Naive B cell (primary cell): ENCODE results near the gene MCAT. TPM values are rescaled to one million over a fixed set of nuclear protein-coding genes. Genes with fewer than 3 reads are reported as not detected.
A peak's percentile ranks its signal among the peaks of the same experiment; 100 is the strongest.
"Not testable (repeated sequence)": the region's sequence is repeated elsewhere in the genome, so short reads cannot be mapped to it uniquely, and the experiment has no call there.

Experiments used
- ATAC-seq, 2 donors: fragments of 150-1000 bp; cut with Tn5 transposase; 2 replicates each; pipeline ENCODE4 v1.10.0; 2021; ENCODE audit warnings: low read depth in 2 of 2, mild to moderate bottlenecking in 2 of 2, moderate library complexity in 2 of 2
- DNase-seq: peaks from one replicate; pipeline ENCODE4 v3.0.0; 2022
- H3K27ac Mint-ChIP-seq, 6 donors: one replicate each; pipeline ENCODE4 v1.8.0; 2020 to 2022; ENCODE audit warnings: mild to moderate bottlenecking in 6 of 6, mixed read lengths in 6 of 6, moderate library complexity in 5 of 6, inconsistent platforms in 2 of 6
- H3K27me3 Mint-ChIP-seq, 3 donors: one replicate each; pipeline ENCODE4 v1.8.0; 2021 to 2022; ENCODE audit warnings: mixed read lengths in 3 of 3, mild to moderate bottlenecking in 1 of 3
- H3K36me3 Mint-ChIP-seq, 2 donors: one replicate each; pipeline ENCODE4 v1.8.0; 2020 to 2022; ENCODE audit warnings: mixed read lengths in 2 of 2, inconsistent platforms in 1 of 2, mild to moderate bottlenecking in 1 of 2
- H3K4me1 Mint-ChIP-seq, 3 donors: one replicate each; pipeline ENCODE4 v1.8.0; 2020 to 2022; ENCODE audit warnings: mixed read lengths in 3 of 3, inconsistent platforms in 1 of 3, mild to moderate bottlenecking in 1 of 3, moderate library complexity in 1 of 3
- H3K4me3 Mint-ChIP-seq, 8 donors: one replicate each; pipeline ENCODE4 v1.8.0; 2020 to 2022; ENCODE audit warnings: mild to moderate bottlenecking in 8 of 8, mixed read lengths in 8 of 8, moderate library complexity in 8 of 8, inconsistent platforms in 2 of 8
- H3K9me3 Mint-ChIP-seq, 7 donors: one replicate each; pipeline ENCODE4 v1.8.0; 2020 to 2022; ENCODE audit warnings: mixed read lengths in 7 of 7, mild to moderate bottlenecking in 5 of 7, inconsistent platforms in 2 of 7, moderate library complexity in 1 of 7
- polyA plus RNA-seq, 6 donors: library from polyadenylated mRNA; unstranded; fragments of 300-500 nt; fragmentation: Illumina TruSeq; gene quantifications; one replicate each; pipeline ENCODE4 v1.2.3, GENCODE V29; 2021; ENCODE audit warnings: low read depth in 6 of 6

MCAT gene
- polyA plus RNA-seq, 6 donors from 2014 or later = 6.1 to 11.4 (median 7.6) TPM

- H3K4me3 Mint-ChIP-seq = peak overlapping the region in 5 of 8 donors; percentile 26 to 76 (median 52)
- ATAC-seq (no peak), DNase-seq (no peak)
- no peaks in the 10 kb centered on the region for H3K9me3 Mint-ChIP-seq
- peaks cover 34 to 61% (median 48%) of the 10 kb centered on the region in 3 donors for H3K27me3 Mint-ChIP-seq
- H3K4me1 Mint-ChIP-seq = peaks cover 40 to 58% (median 51%) of the 10 kb centered on the region in 3 donors
- H3K36me3 Mint-ChIP-seq = no peaks in the 10 kb centered on the region
- H3K27ac Mint-ChIP-seq = peak overlapping the region in 1 of 6 donors; percentile 73
These were observed 25.0 kb downstream of the MCAT start for GRCh38 chr22:43118024-43118849.

DNA sequence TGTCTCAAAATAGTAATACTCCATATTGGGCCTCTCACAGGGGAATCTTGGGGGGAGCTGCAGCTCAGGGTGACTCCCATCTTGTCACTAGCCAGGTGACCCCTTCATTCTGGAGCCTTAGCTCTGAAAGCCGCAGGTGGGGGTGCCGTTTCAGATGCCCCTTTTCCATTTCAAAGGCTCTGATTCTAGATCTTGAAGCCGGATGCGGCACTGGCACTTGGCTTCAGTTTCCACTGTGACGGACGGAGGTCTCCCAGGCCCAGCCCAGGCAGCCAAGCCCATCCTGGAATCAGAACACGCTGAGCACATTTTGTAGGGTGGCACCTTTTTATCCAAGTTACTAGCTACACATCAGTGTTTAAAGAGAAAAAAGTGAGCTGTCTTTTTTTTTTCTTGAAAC is 26.3 kb downstream of the MCAT start:
- Mint-ChIP-seq H3K36me3 (no peaks in the 10 kb centered on the region), H3K9me3 (no peaks in the 10 kb centered on the region), H3K4me3 (no peak overlapping the region), H3K27ac (no peak overlapping the region), H3K27me3 (peaks cover 32 to 58% (median 46%) of the 10 kb centered on the region in 3 donors), H3K4me1 (peaks cover 32 to 51% (median 45%) of the 10 kb centered on the region in 3 donors)
- DNase-seq (no peak), ATAC-seq (no peak)

GRCh38 chr22:43114958-43115357 is 28.2 kb downstream of the MCAT start:
- Mint-ChIP-seq H3K27ac (no peak overlapping the region), H3K36me3 (no peaks in the 10 kb centered on the region), H3K27me3 (peaks cover 24 to 57% (median 49%) of the 10 kb centered on the region in 3 donors), H3K9me3 (no peaks in the 10 kb centered on the region), H3K4me1 (peaks cover 26 to 51% (median 44%) of the 10 kb centered on the region in 3 donors), H3K4me3 (peak overlapping the region in 3 of 8 donors; percentile 0 to 31 (median 21))
- DNase-seq (no peak), ATAC-seq (no peak)

GRCh38 chr22:43113526-43114251 is 29.5 kb downstream of the MCAT start:
- Mint-ChIP-seq H3K27ac (no peak overlapping the region), H3K27me3 (peaks cover 30 to 62% (median 44%) of the 10 kb centered on the region in 3 donors), H3K9me3 (no peaks in the 10 kb centered on the region), H3K4me1 (peaks cover 17 to 41% (median 34%) of the 10 kb centered on the region in 3 donors), H3K36me3 (no peaks in the 10 kb centered on the region), H3K4me3 (peak overlapping the region in 1 of 8 donors; percentile 3)
- ATAC-seq = no peak
- no peak for DNase-seq

- Mint-ChIP-seq H3K36me3 (no peaks in the 10 kb centered on the region), H3K27me3 (peaks cover 33 to 71% (median 42%) of the 10 kb centered on the region in 3 donors), H3K4me3 (peak overlapping the region; percentile 40 to 86 (median 74)), H3K9me3 (no peaks in the 10 kb centered on the region), H3K27ac (no peak overlapping the region), H3K4me1 (peaks cover 14 to 23% (median 22%) of the 10 kb centered on the region in 3 donors)
- ATAC-seq (peak; percentile 70 to 73), DNase-seq (peak; percentile 44)
These were observed 32.1 kb downstream of the MCAT start for GRCh38 chr22:43110927-43111623.

GRCh38 chr22:43110444-43110926 is 32.7 kb downstream of the MCAT start, which contains the start of gene BIK:
Gene BIK, plus strand, starts transcription at chr22:43110750. Its CDS starts 13,273 bp downstream, at chr22:43124023.
- Mint-ChIP-seq H3K36me3 (no peaks in the 10 kb centered on the region), H3K4me3 (peak within 1 kb of the TSS; percentile 70 to 90 (median 86)), H3K9me3 (no peaks in the 10 kb centered on the region), H3K27me3 (peaks cover 33 to 66% (median 37%) of the 10 kb centered on the region in 3 donors), H3K27ac (no peak within 1 kb of the TSS), H3K4me1 (peaks cover 9 to 17% (median 17%) of the 10 kb centered on the region in 3 donors)
- peak; percentile 59 to 62 for ATAC-seq
- DNase-seq = peak; percentile 35

DNA sequence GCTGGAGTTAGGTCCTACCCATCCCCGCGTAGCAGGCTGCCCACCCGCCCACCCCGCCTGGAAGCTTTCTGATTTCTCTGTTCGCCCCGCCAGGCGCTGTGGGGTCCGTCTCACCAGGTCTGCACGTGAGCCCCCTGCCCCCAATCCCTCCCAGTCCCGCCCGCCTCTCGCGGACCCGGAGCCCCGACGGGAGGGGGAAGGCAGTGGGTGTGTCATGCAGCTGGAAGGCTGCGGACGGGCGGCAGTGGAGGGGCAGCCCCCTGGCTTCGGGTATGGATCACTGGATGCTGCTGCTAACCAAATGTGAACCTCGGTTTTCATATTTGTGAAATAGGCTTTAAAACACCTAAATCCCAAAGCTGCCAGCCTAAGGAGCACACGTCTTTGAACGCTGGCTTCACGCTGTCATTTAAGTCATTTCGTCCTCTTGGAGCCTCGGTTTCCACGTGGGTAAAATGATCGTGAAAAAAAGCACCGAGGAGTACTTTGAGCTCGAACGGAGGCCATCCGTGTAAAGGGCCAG is 33.2 kb downstream of the MCAT start:
- Mint-ChIP-seq H3K4me3 (peak overlapping the region; percentile 70 to 90 (median 86)), H3K27ac (no peak overlapping the region), H3K27me3 (peaks cover 30 to 67% (median 39%) of the 10 kb centered on the region in 3 donors), H3K4me1 (peaks cover 6 to 12% (median 11%) of the 10 kb centered on the region in 3 donors), H3K36me3 (no peaks in the 10 kb centered on the region), H3K9me3 (no peaks in the 10 kb centered on the region)
- ATAC-seq = no peak
- DNase-seq = no peak

- H3K27me3 Mint-ChIP-seq = peaks cover 27 to 65% (median 39%) of the 10 kb centered on the region in 3 donors
- H3K4me3 Mint-ChIP-seq = peak overlapping the region in 5 of 8 donors; percentile 38 to 79 (median 56)
These were observed 33.7 kb downstream of the MCAT start for GRCh38 chr22:43109511-43109910.

GRCh38 chr22:43106302-43106701 is 36.9 kb downstream of the MCAT start:
- Mint-ChIP-seq H3K27ac (peak overlapping the region in 1 of 6 donors; percentile 87), H3K4me1 (peaks cover 4 to 9% (median 7%) of the 10 kb centered on the region in 3 donors), H3K36me3 (no peaks in the 10 kb centered on the region), H3K27me3 (peaks cover 15 to 53% (median 32%) of the 10 kb centered on the region in 3 donors), H3K4me3 (no peak overlapping the region), H3K9me3 (no peaks in the 10 kb centered on the region)
- ATAC-seq (no peak), DNase-seq (no peak)

More at GRCh38 chr22:43109511-43109910, 33.7 kb downstream of the MCAT start:
- no peaks in the 10 kb centered on the region for H3K9me3 Mint-ChIP-seq
- H3K27ac Mint-ChIP-seq = peak overlapping the region in 1 of 6 donors; percentile 66
- peaks cover 4 to 9% (median 7%) of the 10 kb centered on the region in 3 donors for H3K4me1 Mint-ChIP-seq
- H3K36me3 Mint-ChIP-seq = no peaks in the 10 kb centered on the region
- no peak for DNase-seq
- no peak for ATAC-seq

- not testable (repeated sequence) for H3K4me3 Mint-ChIP-seq, H3K36me3 Mint-ChIP-seq, H3K9me3 Mint-ChIP-seq, ATAC-seq, DNase-seq, H3K27ac Mint-ChIP-seq, H3K4me1 Mint-ChIP-seq
- H3K27me3 Mint-ChIP-seq = peaks cover 8 to 52% (median 27%) of the 10 kb centered on the region in 3 donors
These were observed 38.2 kb downstream of the MCAT start for GRCh38 chr22:43104950-43105349.

GRCh38 chr22:43104056-43104625 is 39.1 kb downstream of the MCAT start:
- not testable (repeated sequence) for H3K27ac Mint-ChIP-seq, ATAC-seq, DNase-seq, H3K9me3 Mint-ChIP-seq, H3K36me3 Mint-ChIP-seq, H3K4me1 Mint-ChIP-seq, H3K4me3 Mint-ChIP-seq
- peaks cover 8 to 48% (median 27%) of the 10 kb centered on the region in 3 donors for H3K27me3 Mint-ChIP-seq

DNA sequence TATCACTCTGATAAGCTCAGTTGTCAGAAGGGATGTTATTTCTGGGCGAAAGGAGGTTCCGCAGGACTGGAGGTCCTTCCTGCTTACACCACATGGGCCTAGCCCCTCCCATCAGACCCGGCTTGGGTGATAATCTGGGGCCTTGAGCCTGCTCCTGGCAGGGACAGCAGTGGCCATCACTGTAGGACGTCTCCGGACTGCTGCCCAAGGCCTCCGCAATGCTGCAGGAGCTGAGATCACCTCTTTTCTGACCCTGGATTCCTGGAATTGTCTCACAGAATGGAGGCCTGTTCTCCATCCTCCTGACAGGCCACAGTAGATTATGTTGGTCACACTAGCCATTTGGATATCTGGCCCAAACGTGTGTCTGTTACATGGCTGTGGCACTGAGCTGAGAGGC is 41.9 kb downstream of the MCAT start:
- Mint-ChIP-seq H3K36me3 (no peaks in the 10 kb centered on the region), H3K4me3 (no peak overlapping the region), H3K27ac (peak overlapping the region in 1 of 6 donors; percentile 63), H3K9me3 (peaks cover 0 to 9% (median 5%) of the 10 kb centered on the region in 7 donors), H3K27me3 (peaks cover 0 to 29% (median 17%) of the 10 kb centered on the region in 3 donors), H3K4me1 (peaks cover 0 to 9% (median 3%) of the 10 kb centered on the region in 3 donors)
- DNase-seq (no peak), ATAC-seq (no peak)
